Testis (tissue), 2 donors: ENCODE results near the gene TTC19.

Experiments used
- CTCF ChIP-seq, 3 experiments: fragments of 450-650 bp in 2 of 3; fragments of 200-600 bp in 1 of 3; sonication (generic) in 1 of 3; IDR thresholded peaks; one replicate each; pipeline ENCODE4 v1.5.1; 2016 to 2019; ENCODE audit warnings: antibody characterized with exemption in 3 of 3, mild to moderate bottlenecking in 2 of 3, moderate library complexity in 1 of 3
- POLR2A ChIP-seq: fragments of 450-650 bp; IDR thresholded peaks from one replicate; pipeline ENCODE4 v1.6.1; 2017; ENCODE audit warnings: antibody characterized with exemption, mild to moderate bottlenecking, moderate library complexity

- TF ChIP-seq POLR2A, result no peak
- TF ChIP-seq CTCF (IDR thresholded peaks at IDR 0.05), result peak; percentile 24 to 44 (median 41)
Observed at GRCh38 chr17:16013943-16014407, 14.4 kb downstream of the TTC19 start.
